Spleen (tissue), 7 donors: ENCODE data around the gene HMOX2.

Experiments used
- CTCF ChIP-seq, 11 experiments: fragments of 200-600 bp in 7 of 11; fragments of 450-650 bp in 4 of 11; sonication (generic) in 4 of 11; IDR thresholded peaks in 8 of 11; conservative IDR thresholded peaks in 3 of 11; 1 replicate in 7 of 11; 2 replicates in 4 of 11; pipeline versions ENCODE4 v1.4.0 to v1.8.0; 2016 to 2021; ENCODE audit warnings: antibody characterized with exemption in 11 of 11, inconsistent platforms in 4 of 11, mild to moderate bottlenecking in 1 of 11
- POLR2A ChIP-seq, 3 donors: fragments of 450-650 bp; IDR thresholded peaks; one replicate each; pipeline ENCODE4 v1.5.1; 2017; ENCODE audit warnings: antibody characterized with exemption in 3 of 3, mild to moderate bottlenecking in 1 of 3
- POLR2AphosphoS5 ChIP-seq, 3 donors: sonication (generic); formaldehyde crosslinking; IDR thresholded peaks; one replicate each; pipeline ENCODE4 v1.5.1; 2017; ENCODE audit warnings: antibody characterized with exemption in 3 of 3
- donor health status: DM: no; HTN: no; CAD: no; lungs with moderate emphysema.
- donor health status: DM: no; HTN: no; CAD: no.
- donor health status: DM: no; HTN: no; CAD: no.

- TF ChIP-seq CTCF (IDR thresholded peaks at IDR 0.05 in 8 of 11, conservative IDR thresholded peaks at IDR 0.05 in 3 of 11), result no peak
- no peak for TF ChIP-seq POLR2AphosphoS5 (IDR thresholded peaks at IDR 0.05)
- TF ChIP-seq POLR2A (IDR thresholded peaks at IDR 0.05), result no peak
Measured at GRCh38 chr16:4495766-4496165, 19.6 kb downstream of the HMOX2 start.
